GM18507 (cell line): ENCODE results near the gene SLC7A4.

Experiments
- DNase-seq: peaks from one replicate; pipeline ENCODE4 v3.0.0; 2011; ENCODE audit warnings: low read depth; ENCODE audit not compliant: insufficient read length; ENCODE audit errors: extremely low spot score
- FAIRE-seq: peaks from 2 replicates; lab custom pipeline; 2011; peaks lifted over from hg19 to GRCh38; lab: Jason Lieb, UNC

Gene SLC7A4

DNA sequence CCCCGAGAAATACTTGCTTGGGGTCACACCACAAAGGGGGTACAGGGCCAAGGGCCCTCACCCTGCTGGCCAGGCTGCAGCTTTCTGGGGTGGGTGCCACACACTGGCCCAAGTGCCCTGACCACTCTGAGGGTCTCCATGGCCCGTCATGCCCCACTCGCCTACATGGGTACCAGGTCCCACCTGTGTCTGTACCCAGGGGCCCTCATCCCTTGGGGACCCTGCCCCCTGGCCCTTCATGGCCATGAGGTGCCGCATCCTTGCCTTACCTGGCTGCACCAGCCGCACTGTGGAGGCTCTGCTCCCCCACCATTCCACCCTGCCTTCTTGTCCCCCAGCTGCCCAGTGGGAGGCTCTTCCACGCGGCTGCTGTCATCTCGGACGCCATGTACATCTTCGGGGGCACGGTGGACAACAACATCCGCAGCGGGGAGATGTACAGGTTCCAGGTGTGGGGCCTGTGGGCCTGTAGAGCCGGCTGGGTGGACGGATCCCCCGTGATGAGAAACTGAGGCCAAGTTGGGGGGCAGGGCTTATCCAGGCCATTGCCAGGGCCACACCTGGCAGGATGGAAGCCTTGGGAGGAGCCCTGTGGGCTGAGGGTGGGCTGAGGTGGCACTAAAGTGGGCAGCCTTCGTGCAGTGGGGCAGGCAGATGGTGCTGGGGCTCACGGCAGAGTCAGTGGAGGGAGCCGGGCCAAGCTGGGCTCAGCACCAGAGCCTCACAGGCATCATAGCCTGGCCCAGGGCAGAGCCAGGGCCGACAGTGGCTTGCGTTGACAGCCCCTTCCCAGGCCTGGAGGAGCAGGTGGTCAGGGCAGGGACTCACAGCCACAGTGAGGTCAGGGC lies 39.7 kb downstream of the SLC7A4 start:
- DNase-seq (no peak), FAIRE-seq (no peak)

DNA sequence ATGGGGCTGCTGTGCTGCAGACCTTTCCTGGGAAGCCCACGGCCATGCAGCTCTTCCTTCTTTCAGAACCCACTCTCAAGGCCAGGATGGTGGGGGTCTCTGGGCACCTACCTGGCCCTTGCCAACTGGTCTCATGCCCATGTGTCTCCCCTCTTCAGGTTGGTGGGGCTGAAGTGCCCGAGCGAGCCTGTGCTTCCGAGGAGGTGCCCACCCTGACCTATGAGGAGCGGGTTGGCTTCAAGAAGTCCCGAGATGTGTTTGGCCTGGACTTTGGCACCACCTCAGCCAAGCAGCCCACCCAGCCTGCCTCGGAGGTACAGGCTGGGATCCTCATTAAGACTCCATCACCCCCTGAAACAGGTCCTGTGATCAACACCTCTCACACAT lies 40.3 kb downstream of the SLC7A4 start:
- FAIRE-seq (no peak), DNase-seq (no peak)

- DNase-seq (no peak), FAIRE-seq (no peak)
Observed at GRCh38 chr22:20991252-20992055, 40.9 kb downstream of the SLC7A4 start.

GRCh38 chr22:20990184-20991180 lies 41.9 kb downstream of the SLC7A4 start:
- no peak for DNase-seq
- FAIRE-seq, result no peak

- FAIRE-seq (no peak), DNase-seq (no peak)
Observed at GRCh38 chr22:20989323-20990138, 42.8 kb downstream of the SLC7A4 start.

GRCh38 chr22:20988573-20989322 lies 43.6 kb downstream of the SLC7A4 start:
- no peak for FAIRE-seq
- DNase-seq, result no peak

GRCh38 chr22:20987375-20987774 lies 45.0 kb downstream of the SLC7A4 start:
- FAIRE-seq (no peak), DNase-seq (no peak)

- no peak for FAIRE-seq
- DNase-seq, result no peak
Observed at GRCh38 chr22:20986365-20986764, 46.0 kb downstream of the SLC7A4 start.

- DNase-seq (no peak), FAIRE-seq (no peak)
Observed at GRCh38 chr22:20985720-20986119, 46.6 kb downstream of the SLC7A4 start.

DNA sequence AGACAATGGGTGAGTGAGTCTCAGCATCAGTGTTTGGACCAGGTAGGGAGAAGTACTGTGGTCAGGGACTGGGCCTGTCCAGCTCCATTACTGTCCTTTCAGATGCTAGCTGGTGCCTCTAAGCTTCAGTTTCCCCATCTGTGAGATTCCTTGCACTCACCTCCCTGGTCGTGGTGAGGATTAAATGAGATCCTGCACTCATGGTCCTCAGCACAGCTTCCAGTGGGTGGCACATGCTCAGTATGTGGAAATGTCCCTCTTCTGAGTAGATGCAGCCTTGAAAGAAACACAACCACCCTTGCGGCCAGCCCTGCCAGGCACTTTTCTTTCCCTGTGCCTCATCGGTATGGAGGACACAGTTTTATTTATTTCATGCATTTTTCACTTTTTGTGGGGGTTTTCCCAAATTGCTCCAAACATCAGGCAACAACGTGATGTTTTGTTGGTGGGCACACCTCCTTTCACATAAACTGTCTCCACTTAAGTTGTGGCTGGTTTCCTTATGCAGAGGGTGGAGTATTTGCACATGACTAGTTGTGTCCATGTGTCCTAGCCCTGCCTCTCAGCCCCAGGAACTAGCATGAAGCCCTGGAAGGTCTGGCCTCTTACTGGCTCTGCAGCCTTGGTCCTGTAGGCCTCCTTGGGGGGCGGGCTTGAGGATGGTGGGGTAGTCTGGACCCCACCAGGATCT lies 49.1 kb downstream of the SLC7A4 start:
- DNase-seq (no peak), FAIRE-seq (no peak)

- FAIRE-seq, result no peak
Observed at GRCh38 chr22:20982563-20982882, 49.8 kb downstream of the SLC7A4 start.

DNA sequence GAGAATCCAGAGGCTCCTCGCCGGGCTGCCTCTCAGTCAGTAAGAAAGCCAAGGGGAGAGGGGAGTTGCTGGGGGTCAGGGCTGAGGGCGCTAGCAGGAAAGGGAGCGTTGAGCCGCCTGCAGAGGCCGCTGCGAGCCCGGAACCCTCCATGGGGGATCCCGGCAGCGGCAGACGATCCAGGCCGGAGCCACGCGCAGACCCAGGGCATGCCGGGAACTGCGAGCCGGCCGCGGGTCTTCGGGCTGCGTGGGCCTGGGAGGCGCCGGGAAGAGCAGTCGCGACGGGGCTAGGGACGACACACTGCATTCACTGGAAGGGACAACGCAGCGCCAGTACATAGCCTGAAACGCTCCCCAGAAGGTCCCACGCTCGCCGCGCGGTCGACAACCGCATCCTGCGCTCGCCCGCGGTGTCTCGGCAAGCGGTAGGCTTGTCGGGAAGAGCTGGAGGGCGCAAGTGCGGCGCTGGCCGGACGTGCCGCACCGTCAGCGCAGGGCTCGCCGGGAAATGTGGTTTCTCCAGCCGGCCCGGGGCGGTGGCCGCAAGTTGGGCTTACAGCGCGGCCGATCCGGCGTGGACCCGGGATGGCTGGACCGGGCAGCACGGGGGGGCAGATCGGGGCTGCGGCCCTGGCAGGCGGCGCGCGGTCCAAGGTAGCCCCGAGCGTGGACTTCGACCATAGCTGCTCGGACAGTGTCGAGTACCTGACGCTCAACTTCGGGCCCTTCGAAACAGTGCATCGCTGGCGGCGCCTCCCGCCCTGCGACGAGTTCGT lies 50.4 kb downstream of the SLC7A4 start, which contains the start of gene LZTR1:
Gene LZTR1 (plus strand): TSS at position 511 of the 776 bp plus-strand sequence. CDS start 75 bp downstream, at position 586.
- FAIRE-seq (peak; percentile 93), DNase-seq (peak; percentile 82)

More at GRCh38 chr22:20982563-20982882, 49.8 kb downstream of the SLC7A4 start:
- no peak for DNase-seq

- DNase-seq (no peak), FAIRE-seq (no peak)
Observed at GRCh38 chr22:20980938-20981722, 51.2 kb downstream of the SLC7A4 start.

GRCh38 chr22:20980523-20980922 lies 51.8 kb downstream of the SLC7A4 start:
- DNase-seq (no peak), FAIRE-seq (no peak)

DNA sequence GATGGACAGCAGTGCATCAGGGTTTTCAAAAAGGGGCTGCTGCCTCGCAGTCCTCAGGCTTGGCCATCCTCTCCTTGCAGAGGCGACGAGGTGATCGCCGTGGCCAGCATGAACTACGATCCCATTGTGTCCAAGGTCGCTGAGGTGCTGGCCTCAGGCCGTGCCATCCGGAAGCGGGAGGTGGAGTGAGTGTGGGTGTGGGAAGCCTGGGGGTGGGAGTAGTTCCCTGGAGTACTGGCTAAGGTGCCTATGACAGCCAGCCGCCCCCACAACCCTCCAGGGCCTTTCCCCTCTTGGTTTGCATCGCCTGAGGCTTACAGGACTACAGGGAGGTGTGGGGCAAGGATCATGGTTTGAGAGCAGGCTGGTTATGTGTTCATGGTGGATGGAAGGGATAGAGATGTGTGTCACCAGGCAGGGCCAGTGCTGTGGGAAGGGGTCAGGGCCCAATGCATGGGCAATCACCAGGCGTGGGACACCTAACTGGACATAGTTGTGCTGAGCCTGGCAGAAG lies 52.4 kb downstream of the SLC7A4 start:
- DNase-seq, result no peak
- no peak for FAIRE-seq

GRCh38 chr22:20979243-20979809 lies 53.0 kb downstream of the SLC7A4 start:
- no peak for FAIRE-seq

More at GRCh38 chr22:20979243-20979809, 53.0 kb downstream of the SLC7A4 start:
- DNase-seq, result no peak
